Ramos (cell line): ENCODE results near the gene EXD3.
"Not testable (repeated sequence)": the region's sequence is repeated elsewhere in the genome, so short reads cannot be mapped to it uniquely, and the experiment has no call there.

Experiments used
- in situ Hi-C: fragments of 300-500 bp; cut with MboI; formaldehyde crosslinking; loops from one replicate; pipeline ENCODE4 v1.14.3; 2022; ENCODE audit warnings: low sequenced_read_pairs; ENCODE audit not compliant: unreplicated experiment

EXD3 gene

DNA sequence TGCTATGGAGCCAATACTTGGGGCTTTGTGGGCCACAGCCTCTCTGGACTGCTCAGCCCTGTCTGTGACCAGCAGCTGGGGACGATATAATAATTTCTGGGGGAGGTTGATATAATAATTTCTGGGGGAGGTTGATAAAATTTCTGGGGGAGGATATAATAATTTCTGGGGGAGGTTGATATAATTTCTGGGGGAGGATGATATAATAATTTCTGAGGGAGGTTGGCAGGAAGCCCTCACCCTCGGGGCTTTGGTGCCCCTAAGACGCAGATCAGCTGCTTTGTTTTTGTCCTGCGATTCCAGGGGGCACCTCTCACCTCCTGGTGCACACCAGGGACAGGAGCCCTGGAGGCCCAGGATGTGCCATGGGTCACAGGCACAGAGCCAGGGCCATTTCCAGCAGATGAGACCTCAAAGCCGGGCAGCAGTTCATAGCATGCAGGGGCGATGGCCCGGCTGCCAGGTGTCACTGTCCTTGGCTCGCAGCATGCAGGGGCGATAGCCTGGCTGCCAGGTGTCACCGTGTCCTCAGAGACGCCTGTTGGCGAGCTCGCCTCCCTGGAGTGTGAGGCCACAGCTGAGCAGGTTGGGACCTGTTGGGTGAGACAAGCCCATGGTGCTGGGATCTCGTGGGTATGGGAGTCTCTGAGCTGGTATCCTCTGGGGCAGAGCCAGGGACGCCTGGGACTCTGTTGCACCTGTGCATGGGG is 149.2 kb downstream of the EXD3 start:
- in situ Hi-C loops, result no loop called here

DNA sequence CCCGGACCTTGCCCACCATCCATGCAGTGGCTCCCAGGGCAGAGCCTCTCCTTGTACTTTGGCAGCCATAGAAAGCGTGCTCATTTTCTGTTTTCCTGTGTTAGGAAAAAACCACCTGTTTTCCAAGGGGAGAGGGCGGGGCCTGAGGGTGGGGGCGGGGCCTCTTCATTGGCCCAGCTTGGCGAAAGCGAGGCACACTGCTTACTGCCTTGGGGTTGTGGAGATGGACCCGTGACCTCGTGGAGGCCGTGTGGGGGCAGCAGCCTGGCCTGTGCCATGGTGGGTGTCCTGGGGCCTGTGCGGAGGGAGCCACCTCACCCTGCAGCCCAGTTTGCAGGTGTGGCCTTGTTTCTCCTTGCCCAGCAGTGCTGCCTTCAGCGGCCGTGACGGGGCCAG is 149.9 kb downstream of the EXD3 start:
- in situ Hi-C loops, result no loop called here

DNA sequence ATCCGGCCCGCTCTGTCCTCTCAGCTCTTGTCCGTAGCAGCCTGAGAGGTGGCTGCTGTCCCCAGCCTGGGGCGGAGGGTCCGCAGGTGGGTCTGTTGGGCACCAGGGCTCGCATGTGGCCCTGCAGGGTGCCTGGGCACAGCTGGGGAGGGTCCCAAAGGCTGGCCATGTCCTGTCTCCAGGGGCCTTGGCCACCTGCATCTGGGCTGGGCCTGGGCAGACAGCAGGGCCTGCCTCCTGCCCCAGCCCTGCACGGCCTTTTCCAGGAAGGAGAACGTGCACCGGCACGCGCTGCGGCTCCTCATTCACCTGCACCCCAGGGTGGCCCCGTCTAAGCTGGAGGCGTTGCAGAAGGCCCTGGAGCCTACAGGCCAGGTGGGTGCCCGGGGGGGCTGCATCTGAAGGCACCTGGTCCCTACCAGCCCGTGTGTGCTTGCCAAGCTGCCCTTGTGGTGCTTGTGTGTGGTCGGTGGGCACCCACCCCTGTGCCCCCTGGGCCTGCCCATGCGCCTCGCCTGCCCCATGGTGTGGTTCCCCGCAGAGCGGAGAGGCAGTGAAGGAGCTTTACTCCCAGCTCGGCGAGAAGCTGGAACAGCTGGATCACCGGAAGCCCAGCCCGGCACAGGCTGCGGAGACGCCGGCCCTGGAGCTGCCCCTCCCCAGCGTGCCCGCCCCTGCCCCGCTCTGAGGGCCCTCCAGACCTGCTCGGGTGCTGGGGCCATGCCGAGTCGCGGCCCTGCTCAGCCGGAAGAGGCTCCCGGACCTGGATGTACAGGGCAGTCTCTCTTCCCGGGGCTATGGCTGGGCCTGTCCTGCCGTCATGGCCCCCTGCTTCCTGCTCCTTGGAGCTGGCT is 150.5 kb downstream of the EXD3 start:
- in situ Hi-C loops, result no loop called here

DNA sequence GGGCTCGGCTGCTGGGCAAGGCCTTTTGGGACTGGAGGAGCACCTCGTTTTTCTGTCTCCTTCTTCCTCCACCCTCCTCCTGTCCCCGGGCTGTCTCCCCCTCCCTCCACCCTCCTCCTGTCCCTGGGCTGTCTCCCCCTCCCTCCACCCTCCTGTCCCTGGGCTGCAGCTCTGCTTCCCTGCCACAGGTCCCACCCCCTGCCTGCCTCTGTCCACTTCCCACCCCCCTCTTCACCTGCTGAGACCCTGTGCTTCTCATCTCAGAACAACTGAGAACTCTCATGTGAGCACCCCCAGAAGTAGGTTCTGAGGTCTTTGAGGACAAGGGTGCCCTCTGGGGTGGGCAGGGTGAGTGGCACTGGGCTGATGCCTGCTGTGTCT is 151.3 kb downstream of the EXD3 start:
- in situ Hi-C loops, result no loop called here

DNA sequence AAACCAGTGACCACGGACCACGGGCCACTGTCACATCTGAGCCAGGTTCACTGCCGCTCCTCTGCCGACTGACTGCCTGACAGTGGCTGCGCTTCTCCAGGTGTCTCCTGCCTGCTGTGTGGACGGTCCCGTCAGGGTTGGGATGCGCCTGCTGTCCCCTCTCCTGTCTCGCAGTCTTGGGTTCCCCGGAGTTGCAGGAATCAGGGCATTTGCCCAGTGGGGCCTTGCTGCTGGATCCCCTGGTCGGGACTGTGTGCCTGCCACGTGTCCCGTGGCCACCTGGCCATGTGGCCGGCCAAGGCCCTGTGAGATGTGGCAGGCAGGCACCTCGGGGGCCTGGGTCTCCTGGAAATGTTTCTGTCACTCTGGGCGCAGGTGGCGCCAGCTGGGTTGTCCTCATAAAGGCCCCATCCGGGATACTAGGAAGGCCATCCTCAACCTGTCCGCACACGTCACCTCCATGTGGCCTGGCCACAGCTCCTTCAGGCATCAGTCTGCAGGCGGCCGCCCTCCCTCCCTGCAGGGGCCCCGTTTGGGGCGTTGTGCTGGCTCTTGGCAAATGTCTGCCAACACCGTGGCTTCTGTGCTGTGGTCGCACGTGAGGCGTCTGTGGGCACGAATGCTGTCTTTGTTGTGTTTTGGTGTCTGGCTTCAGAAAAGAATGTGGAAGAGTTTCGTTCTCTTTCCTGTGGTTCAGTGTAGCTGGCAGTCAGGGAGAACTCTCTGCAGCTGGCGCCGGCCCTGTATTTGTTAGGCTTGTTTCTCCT is 151.8 kb downstream of the EXD3 start:
- in situ Hi-C loops, result no loop called here

DNA sequence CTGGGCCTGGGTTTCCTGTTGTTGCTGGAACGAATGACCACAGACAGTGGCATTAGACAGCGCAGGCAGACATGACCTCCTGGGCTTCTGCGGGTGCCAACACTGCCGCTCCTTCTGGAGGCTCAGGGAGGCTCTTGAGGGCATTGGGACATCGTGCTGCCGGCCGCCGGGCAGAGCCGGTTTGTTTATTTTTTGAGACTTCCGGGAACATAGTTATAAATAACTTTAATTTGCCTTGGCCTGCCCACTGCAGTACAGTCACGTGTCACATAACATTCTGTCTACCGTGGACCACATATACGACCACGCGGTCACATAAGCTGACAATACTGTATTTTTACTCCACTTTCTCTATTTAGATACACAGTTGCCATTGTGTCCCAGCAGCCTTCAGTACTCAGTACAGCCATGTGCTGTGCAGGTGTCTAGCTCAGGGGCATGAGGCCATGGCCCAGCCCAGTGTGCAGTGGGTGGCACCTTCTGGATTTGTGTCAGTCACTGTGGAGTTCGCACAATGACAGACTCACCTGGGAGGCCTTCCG is 153.7 kb downstream of the EXD3 start:
- in situ Hi-C loops, result no loop called here

DNA sequence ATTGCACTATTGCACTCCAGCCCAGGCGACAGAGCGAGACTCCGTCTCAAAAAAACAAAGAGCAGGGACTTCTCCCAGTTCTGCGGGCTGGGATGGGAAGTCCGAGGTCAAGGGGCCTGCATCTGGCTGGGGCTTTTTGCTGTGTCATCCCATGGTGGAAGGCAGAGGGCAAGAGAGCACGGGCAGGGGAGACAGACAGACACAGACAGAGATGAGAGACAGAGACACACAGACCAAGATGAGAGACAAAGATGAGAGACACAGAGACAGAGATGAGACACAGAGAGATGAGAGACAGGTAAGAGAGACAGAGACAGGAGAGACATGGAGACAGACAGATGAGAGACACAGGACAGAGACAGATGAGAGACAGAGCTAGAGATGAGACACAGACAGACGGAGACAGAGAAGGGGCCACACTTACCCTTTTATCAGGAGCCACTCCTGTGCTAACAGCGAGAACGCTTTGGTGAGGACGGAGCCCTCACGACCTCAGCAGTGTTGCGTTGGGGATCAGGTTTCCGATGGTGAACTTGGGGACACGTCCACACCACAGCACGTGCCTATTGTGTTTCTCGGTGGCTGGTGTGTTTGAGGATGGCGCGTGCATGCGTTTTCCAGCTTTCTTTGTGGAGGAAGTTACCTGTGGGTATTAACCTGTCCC is 154.3 kb downstream of the EXD3 start:
- in situ Hi-C loops, result no loop called here

DNA sequence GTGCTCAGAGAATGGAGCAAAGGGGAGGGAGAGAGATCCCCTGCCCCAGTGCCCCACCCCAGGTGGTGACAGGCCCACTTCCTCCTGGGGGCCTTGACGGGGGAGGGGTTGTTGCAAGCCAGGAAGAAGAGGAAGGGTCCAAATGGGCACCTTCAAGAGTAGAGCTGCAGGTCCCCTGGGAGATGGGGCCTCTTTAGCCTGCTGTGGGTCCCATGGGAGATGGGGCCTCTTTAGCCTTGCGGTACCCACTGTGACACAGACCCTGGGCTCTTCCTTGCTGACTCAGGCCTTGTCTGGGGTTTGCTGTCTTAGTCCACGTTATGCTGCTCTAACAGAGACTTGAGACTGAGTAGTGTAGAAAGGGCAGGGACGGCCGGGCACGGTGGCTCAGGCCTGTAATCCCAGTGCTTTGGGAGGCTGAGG is 155.0 kb downstream of the EXD3 start:
- in situ Hi-C loops, result no loop called here

DNA sequence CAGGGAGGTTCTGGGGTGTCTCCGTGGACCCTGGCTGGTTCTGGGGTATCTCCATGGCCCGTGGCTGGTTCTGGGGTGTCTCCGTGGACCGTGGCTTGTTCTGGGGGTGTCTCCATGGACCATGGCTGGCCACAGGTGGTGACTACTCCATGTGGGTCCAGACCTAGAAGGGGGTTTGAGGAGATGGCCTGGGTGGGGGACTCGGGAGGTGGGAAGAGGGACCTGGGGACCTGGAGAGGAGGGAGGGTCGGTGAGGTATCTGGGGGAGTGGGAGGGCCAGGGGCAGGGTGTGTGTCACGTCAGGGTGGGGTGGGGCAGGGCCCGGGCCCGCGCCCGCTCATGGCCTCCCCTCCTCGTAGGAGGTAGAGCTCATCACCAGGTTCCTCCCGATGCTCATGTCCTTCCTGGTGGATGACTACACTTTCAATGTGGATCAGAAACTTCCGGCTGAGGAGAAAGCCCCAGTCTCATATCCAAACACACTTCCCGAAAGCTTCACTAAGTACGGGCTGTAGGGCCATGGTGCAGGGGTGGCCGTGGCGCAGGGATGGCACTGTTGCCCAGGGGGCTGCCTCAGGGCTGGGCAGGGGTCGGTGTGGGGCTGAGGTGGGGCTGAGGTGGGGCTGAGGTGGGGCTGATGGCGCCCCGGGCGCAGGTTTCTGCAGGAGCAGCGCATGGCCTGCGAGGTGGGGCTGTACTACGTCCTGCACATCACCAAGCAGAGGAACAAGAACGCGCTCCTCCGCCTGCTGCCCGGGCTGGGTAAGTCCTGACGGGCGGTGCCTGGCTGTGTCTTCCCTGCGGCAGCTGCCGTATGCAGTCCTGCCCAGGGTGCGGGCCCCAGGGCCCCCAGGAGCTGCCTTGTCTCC is 156.1 kb downstream of the EXD3 start:
- in situ Hi-C loops, result no loop called here

DNA sequence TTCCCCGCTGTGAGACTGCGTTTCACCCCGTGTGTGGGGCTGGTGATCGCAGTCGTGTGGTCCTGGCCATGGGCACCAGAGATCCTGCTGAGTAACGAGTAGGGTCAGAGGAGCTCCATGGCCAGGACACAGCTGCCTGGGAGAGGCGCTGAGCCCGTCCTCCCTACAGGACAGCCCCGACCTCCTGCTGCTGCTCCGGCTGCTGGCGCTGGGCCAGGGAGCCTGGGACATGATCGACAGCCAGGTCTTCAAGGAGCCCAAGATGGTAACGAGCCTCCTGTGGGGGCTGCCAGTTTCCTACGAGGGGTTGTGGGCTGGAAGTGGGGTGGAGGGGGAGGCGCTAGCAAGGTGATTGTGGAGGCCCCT is 156.8 kb downstream of the EXD3 start:
- in situ Hi-C loops, result no loop called here

DNA sequence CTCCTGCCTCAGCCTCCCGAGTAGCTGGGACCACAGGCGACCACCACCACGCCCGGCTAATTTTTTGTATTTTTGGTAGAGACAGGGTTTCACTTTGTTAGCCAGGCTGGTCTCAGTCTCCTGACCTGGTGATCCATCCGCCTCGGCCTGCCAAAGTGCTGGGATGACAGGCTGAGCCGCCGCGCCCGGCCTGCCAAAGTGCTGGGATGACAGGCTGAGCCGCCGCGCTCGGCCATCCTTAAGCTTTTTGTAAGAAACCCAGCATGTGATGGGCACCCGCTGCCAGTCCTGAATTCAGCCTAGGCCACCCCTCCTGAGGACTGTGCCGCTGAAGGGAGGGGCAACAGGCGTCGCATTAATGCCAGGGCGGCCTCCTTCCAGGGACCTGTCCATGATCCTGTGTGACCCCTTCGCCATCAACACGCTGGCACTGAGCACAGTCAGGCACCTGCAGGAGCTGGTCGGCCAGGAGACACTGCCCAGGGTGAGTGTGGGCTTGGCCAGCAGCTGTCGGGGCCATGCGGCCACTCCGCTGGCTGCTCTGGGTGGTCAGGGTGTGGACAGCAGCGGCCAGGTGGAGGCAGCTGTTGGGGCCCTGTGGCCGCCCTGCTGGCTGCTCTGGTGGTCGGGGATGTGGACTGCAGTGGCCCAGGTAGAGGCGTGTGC is 157.3 kb downstream of the EXD3 start:
- in situ Hi-C loops, result no loop called here

DNA sequence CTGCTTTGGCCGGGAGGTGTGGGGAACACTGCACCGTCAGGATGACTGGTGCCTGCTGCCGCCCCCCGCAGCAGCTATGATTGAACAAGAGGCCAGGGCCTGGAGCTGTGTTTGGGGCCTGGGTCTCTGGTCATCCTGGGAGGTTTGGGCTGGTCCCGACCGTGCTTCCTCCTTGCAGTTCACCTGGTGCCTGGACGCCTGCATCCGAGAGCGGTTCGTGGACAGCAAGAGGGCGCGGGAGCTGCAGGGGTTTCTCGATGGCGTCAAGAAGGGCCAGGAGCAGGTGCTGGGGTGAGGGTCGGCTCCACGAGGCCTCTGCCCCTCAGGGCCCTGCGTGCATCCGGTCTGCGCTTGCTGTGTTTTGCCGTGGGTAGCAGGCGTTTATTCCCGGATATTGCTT is 158.9 kb downstream of the EXD3 start:
- in situ Hi-C loops, result no loop called here

DNA sequence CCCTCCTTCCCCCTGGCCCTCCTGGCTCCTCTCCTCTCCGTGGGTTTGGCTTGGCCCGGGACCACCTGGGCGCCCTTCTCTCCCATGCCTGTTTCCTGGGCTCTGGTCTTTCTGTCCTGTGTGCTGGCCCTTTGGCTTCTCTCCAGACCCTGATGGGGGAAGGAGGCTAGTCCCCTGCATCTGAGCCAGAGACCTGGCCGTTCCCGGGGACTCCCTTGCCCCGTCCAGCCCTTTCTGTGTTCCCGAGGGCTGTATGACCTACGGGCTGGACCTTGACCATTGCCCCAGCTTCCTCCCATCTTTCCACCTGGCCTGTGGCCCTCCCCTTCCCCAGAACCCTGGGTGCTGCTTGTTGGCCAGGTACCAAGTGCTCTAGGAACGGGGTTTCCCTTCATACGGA is 159.5 kb downstream of the EXD3 start:
- in situ Hi-C loops, result no loop called here

DNA sequence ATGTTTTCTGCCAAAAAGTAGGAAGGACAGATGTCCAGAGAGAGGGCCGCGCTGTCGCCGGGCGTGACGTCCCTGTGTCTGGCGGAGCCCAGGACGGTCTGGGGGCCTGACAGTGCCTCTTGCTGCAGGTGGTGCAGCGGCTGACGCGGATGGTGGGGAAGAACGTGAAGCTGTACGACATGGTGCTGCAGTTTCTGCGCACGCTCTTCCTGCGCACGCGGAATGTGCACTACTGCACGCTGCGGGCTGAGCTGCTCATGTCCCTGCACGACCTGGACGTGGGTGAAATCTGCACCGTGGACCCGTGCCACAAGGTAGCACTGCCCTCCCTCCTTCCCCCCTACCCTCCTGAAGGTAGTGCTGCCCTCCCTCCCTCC is 160.1 kb downstream of the EXD3 start:
- in situ Hi-C loops, result no loop called here

DNA sequence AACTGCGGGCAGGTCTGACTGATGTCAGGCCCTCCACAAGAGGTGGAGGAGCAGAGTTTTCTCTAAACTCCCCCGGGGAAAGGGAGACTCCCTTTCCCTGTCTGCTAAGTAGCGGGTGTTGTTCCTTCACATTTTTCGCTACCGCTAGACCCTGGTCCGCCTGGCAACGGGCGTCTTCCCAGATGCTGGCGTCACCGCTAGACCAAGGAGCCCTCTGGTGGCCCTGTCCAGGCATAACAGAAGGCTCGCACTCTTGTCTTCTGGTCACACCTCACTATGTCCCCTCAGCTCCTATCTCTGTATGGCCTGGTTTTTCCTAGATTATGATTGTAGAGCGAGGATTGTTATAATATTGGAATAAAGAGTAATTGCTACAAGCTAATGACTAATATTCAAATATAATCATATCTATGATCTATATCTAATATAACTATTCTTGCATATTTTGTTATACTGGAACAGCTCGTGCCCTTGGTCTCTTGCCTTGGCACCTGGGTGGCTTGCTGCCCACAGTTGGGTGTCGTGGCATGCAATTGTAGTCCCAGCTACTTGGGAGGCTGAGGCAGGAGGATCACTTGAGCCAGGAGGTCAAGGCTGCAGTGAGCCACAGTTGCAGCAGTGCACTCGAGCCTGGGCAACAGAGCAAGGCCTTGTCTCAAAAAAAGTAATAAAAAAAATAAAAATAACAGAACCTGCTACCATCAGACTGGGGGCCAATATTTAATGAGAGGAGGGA is 160.6 kb downstream of the EXD3 start:
- in situ Hi-C loops, result not testable (repeated sequence)
